Neural crest cell (in vitro differentiated cells): ENCODE measurements around the gene PLXNA2. TPM values are rescaled to one million over a fixed set of nuclear protein-coding genes. Genes with fewer than 3 reads are reported as not detected.

ENCODE experiments used
- DNase-seq: peaks from one replicate; pipeline ENCODE4 v3.0.0; 2021; ENCODE audit warnings: low read depth, mixed read lengths, low spot score
- H3K27ac Mint-ChIP-seq: one replicate; pipeline ENCODE4 v1.8.0; 2021; ENCODE audit warnings: mild to moderate bottlenecking, mixed read lengths; ENCODE audit not compliant: unreplicated experiment
- H3K27me3 Mint-ChIP-seq: 2 replicates; pipeline ENCODE4 v1.8.0; 2021; ENCODE audit warnings: low read depth, mild to moderate bottlenecking, mixed read lengths
- H3K36me3 Mint-ChIP-seq: 2 replicates; pipeline ENCODE4 v1.8.0; 2021; ENCODE audit warnings: low read depth, mild to moderate bottlenecking, mixed read lengths
- H3K4me1 Mint-ChIP-seq: 2 replicates; pipeline ENCODE4 v1.8.0; 2021; ENCODE audit warnings: mixed read lengths
- H3K4me3 Mint-ChIP-seq: one replicate; pipeline ENCODE4 v1.8.0; 2021; ENCODE audit warnings: mild to moderate bottlenecking, mixed read lengths
- H3K9me3 Mint-ChIP-seq: 2 replicates; pipeline ENCODE4 v1.8.0; 2021; ENCODE audit warnings: mixed read lengths
- total RNA-seq: library from RNA; stranded (reverse); gene quantifications from 2 replicates; pipeline ENCODE4 v1.2.1, GENCODE V29; 2021
- TF ChIP-seq, protein P1 (sequence below): fragments of 200-600 bp; sonication (generic); conservative IDR thresholded peaks from 2 replicates; pipeline ENCODE4 v1.5.0; 2021; ENCODE audit warnings: antibody characterized with exemption, mild to moderate bottlenecking

Gene PLXNA2
- total RNA-seq, 1 donor from 2014 or later: 37.7 TPM

DNA sequence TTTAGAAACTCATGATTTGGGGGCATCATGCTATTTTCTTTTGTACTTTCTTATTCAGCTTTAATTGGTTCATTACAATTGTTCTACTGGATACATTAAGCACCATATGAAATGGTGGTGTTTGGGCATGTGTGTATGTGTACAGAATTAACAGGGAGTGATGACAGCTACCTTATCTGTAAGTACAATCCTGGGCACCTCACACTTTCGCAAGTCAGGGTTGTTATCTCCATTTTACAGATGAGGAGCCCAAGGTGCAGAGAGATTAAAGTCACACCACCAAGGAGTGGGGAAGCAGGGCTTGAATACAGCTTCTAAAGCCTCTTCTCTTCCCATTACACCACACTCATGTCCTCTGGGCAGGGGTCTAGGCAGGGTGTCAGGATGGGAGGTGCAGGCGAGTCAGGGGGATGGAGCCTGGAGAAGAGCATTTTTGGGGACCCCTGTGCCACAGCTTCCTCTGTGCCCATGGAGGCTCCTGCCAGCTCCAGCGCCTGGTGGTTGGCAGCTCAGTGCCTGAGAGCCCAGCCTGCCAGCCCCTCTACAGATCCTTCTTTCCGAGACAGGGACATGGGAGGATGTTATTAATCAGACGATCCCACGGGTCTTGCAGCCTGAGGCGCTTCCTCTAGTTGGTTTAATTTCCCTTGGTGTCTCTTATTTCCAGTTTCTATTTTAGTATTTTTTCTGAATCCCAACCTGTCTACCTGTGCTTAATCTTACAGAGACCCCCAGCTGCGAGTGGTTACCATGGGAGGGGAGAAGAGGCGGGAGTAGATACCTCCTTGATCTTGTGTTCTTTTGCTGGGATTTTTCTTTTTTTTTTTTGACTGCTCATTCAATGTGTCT, 207.0 kb downstream of the PLXNA2 start:
- no peak for DNase-seq
- H3K9me3 Mint-ChIP-seq: no peaks in the 10 kb centered on the region
- TF ChIP-seq, protein P1, sequence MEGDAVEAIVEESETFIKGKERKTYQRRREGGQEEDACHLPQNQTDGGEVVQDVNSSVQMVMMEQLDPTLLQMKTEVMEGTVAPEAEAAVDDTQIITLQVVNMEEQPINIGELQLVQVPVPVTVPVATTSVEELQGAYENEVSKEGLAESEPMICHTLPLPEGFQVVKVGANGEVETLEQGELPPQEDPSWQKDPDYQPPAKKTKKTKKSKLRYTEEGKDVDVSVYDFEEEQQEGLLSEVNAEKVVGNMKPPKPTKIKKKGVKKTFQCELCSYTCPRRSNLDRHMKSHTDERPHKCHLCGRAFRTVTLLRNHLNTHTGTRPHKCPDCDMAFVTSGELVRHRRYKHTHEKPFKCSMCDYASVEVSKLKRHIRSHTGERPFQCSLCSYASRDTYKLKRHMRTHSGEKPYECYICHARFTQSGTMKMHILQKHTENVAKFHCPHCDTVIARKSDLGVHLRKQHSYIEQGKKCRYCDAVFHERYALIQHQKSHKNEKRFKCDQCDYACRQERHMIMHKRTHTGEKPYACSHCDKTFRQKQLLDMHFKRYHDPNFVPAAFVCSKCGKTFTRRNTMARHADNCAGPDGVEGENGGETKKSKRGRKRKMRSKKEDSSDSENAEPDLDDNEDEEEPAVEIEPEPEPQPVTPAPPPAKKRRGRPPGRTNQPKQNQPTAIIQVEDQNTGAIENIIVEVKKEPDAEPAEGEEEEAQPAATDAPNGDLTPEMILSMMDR: no peak
- H3K36me3 Mint-ChIP-seq: no peaks in the 10 kb centered on the region
- no peak overlapping the region for H3K27ac Mint-ChIP-seq
- no peaks in the 10 kb centered on the region for H3K27me3 Mint-ChIP-seq
- no peaks in the 10 kb centered on the region for H3K4me1 Mint-ChIP-seq
- no peak overlapping the region for H3K4me3 Mint-ChIP-seq

DNA sequence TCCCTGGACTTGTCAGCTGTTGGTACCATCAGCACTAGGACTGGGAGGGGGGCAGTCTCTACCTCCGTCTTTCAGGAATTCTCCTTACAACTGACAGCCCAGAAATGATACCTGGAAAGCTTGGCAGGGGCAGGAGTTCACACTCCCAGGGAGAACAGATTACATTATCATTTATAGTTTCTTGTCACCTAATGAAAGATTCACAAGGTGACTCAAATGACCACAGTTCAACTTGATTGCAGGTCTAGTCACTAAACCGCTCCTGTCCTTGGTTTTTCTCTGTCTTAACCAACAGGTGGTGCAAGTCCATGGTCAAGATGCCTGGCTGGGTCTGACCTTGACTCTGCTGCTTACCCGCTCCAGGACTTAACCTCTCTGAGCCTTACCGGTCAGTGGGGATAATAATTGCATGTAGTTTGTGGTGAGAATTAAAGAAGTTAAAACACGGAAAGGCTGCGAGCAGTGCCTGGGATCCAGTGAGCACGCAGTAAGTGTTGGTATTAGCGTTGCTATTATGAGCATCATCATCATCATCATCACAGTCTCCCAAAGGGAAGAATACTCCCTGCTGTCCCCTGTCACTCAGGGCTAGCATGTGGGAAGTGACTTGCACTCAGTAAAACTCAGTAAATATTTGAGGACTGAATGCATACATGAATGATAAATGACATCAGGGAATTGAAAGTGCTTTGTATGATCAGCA, 207.9 kb downstream of the PLXNA2 start:
- Mint-ChIP-seq H3K36me3 (no peaks in the 10 kb centered on the region), H3K4me1 (no peaks in the 10 kb centered on the region), H3K27ac (no peak overlapping the region), H3K4me3 (no peak overlapping the region), H3K27me3 (no peaks in the 10 kb centered on the region), H3K9me3 (no peaks in the 10 kb centered on the region)
- DNase-seq: no peak
- TF ChIP-seq, protein P1: peak; percentile 48

DNA sequence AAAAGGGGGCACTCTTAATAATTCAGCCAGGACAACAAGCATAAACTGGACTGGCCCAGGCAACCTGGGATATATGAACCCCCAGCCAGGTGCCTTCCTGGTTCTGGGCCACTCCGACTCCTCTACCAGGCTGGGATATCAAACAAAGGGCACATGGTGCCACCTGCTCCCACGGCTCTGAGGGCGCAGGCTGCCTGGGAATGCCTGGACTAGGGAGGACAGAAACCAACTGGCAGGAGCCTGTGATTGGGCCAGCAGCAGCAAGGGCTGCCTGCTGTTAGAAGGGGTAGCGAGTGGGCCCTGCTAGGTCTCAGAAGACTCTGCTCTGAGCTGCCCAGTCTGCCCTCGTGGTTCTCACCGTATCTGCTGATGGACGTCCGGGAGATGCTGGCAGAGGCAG, 210.0 kb downstream of the PLXNA2 start:
- no peaks in the 10 kb centered on the region for H3K36me3 Mint-ChIP-seq

DNA sequence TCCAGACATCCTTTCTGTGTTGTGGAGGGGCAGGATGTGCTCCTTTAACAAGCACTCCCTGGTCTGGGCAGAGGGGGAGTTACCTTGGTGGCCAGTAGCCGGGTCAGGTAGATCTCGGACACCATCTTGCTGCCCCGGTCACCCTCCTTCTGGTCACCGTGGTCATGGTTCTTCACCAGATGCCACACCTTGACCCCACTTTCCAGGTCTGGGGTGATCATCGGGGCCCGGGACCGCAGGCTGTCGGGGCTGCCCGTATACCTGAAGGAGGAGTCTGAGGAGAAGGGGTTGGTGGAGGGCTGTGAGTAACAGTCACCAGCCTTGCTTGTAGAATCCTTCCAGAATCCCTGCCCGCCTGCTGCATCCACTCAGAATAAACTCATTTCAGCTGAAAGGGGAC, 210.9 kb downstream of the PLXNA2 start:
- H3K4me1 Mint-ChIP-seq: peaks cover 12% of the 10 kb centered on the region
- no peak overlapping the region for H3K27ac Mint-ChIP-seq
- no peaks in the 10 kb centered on the region for H3K9me3 Mint-ChIP-seq
- DNase-seq: no peak
- H3K36me3 Mint-ChIP-seq: peaks cover 3% of the 10 kb centered on the region
- H3K4me3 Mint-ChIP-seq: no peak overlapping the region
- TF ChIP-seq, protein P1: no peak
- peaks cover 5% of the 10 kb centered on the region for H3K27me3 Mint-ChIP-seq

More for the DNA sequence above, 210.0 kb downstream of the PLXNA2 start:
- Mint-ChIP-seq H3K27ac (no peak overlapping the region), H3K4me1 (peaks cover 9% of the 10 kb centered on the region), H3K4me3 (no peak overlapping the region), H3K27me3 (peaks cover 5% of the 10 kb centered on the region), H3K9me3 (no peaks in the 10 kb centered on the region)
- TF ChIP-seq, protein P1: no peak
- no peak for DNase-seq

DNA sequence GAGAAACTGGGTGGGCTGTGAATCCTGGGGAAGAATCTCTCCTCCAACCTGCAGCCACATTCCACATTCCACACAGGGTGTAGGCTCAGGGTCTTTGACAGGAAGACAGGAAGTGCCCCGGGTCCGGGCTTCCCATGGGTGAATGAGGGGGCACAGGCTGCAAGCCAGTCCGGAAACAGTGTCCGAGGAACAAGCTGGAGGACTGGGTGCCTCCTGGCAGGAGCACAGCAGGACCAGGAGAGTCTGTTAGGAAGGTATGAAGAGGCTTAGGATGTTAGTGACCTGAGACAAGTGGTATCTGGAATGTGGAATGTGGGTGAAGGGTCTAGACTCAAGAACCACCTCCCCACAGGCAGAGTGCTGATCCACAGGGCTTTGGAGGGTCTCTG, 212.3 kb downstream of the PLXNA2 start:
- peaks cover 5% of the 10 kb centered on the region for H3K36me3 Mint-ChIP-seq
- TF ChIP-seq, protein P1: no peak
- DNase-seq: no peak
- H3K4me1 Mint-ChIP-seq: peaks cover 16% of the 10 kb centered on the region
- H3K4me3 Mint-ChIP-seq: no peak overlapping the region
- peaks cover 5% of the 10 kb centered on the region for H3K27me3 Mint-ChIP-seq
- H3K27ac Mint-ChIP-seq: no peak overlapping the region
- H3K9me3 Mint-ChIP-seq: no peaks in the 10 kb centered on the region
